Adrenal gland (tissue), 12 donors: Measurements from ENCODE around the gene TANK. TPM values are rescaled to one million over a fixed set of nuclear protein-coding genes. Genes with fewer than 3 reads are reported as not detected.
"Not testable (repeated sequence)": the region's sequence is repeated elsewhere in the genome, so short reads cannot be mapped to it uniquely, and the experiment has no call there.

Experiments used
- DNase-seq, 7 donors: peaks; one replicate each; pipeline ENCODE4 v3.0.0-alpha.2; 2019 to 2020
- H3K27ac ChIP-seq, 5 donors: fragments of 200-600 bp; sonication (generic) in 4 of 5; 1 replicate in 3 of 5; 2 replicates in 2 of 5; pipeline versions ENCODE4 v1.5.1 to v1.8.0; 2016 to 2020; ENCODE audit warnings: mild to moderate bottlenecking in 1 of 5
- H3K27me3 ChIP-seq: fragments of 200-600 bp; 2 replicates; pipeline ENCODE4 v1.8.0; 2021
- H3K36me3 ChIP-seq, 2 donors: fragments of 200-600 bp; replicated peaks in 1 of 2; 1 replicate in 1 of 2; 2 replicates in 1 of 2; pipeline versions ENCODE4 v1.5.1 to v1.8.0; 2018 to 2022
- H3K4me1 ChIP-seq, 2 donors: fragments of 200-600 bp; replicated peaks in 1 of 2; 1 replicate in 1 of 2; 2 replicates in 1 of 2; pipeline versions ENCODE4 v1.5.1 to v1.8.0; 2018 to 2021
- H3K4me3 ChIP-seq, 4 donors: fragments of 200-600 bp; sonication (generic) in 3 of 4; one replicate each; pipeline ENCODE4 v1.5.1; 2016 to 2018
- H3K9me3 ChIP-seq, 3 donors: fragments of 200-600 bp; sonication (generic) in 1 of 3; replicated peaks in 1 of 3; 1 replicate in 2 of 3; 2 replicates in 1 of 3; pipeline versions ENCODE4 v1.5.1 to v1.8.0; 2016 to 2021
- CTCF ChIP-seq, 6 experiments: fragments of 450-650 bp in 4 of 6; fragments of 200-600 bp in 2 of 6; sonication (generic) in 1 of 6; IDR thresholded peaks; 1 replicate in 5 of 6; 2 replicates in 1 of 6; pipeline versions ENCODE4 v1.5.1 to v1.8.0; 2016 to 2021; ENCODE audit warnings: antibody characterized with exemption in 6 of 6, mild to moderate bottlenecking in 2 of 6, moderate library complexity in 1 of 6
- POLR2A ChIP-seq, 2 donors: fragments of 450-650 bp; IDR thresholded peaks; one replicate each; pipeline ENCODE4 v1.6.1; 2017; ENCODE audit warnings: antibody characterized with exemption in 2 of 2, mild to moderate bottlenecking in 2 of 2, moderate library complexity in 1 of 2
- WGBS, 4 donors: extraction: QIAGEN DNeasy Blood & Tissue Kit in 2 of 4; methylation state at CpG; one replicate each; pipeline versions ENCODE4 v1.1.5 to v1.1.7; 2013 to 2017; 5-methylcytosine and 5-hydroxymethylcytosine counted together
- intact Hi-C, 2 donors: fragments of 100-400 bp; cut with DNase I; formaldehyde crosslinking; loops; one replicate each; pipeline versions ENCODE4 v1.14.1 to v1.15.0; 2022 to 2023
- polyA plus RNA-seq, 3 donors: library from polyadenylated mRNA; stranded (reverse); fragments of 200-250 nt in 2 of 3; fragments of 350-450 nt in 1 of 3; fragmentation: Illumina TruSeq in 1 of 3; extraction: RNeasy Lipid Tissue Mini Kit (QIAGEN cat#74804) in 1 of 3; gene quantifications; one replicate each; pipeline ENCODE4 v1.2.3, GENCODE V29; 2013 to 2014
- total RNA-seq, 9 donors: library from RNA; depleted of rRNA in 4 of 9; stranded (reverse); fragments of >200 nt in 4 of 9; fragments of 120-200 nt in 1 of 9; fragmentation: NEBNext Ultra II Directional in 1 of 9; extraction: Animal tissue kit (Norgen Biotek cat#: 25700) in 1 of 9; gene quantifications; one replicate each; pipeline versions ENCODE4 v1.1.0 to v1.2.4, GENCODE V29; 2013 to 2023
- donor health status: healthy with polysubstance abuse.
- donor health status: Bipolar disorder and iron deficiency.
- donor health status: DM: yes; HTN: yes; CAD: no.
- donor health status: DM: no; HTN: no; CAD: no.
- donor health status: DM: no; HTN: no; CAD: no.
- donor health status: DM: yes; HTN: yes; CAD: no.

Gene TANK
- total and polyA plus RNA-seq, 12 donors: 23.7 to 90.9 (median 55.0) TPM

GRCh38 chr2:161190050-161190449 is 29.8 kb downstream of the TANK start:
- intact Hi-C loops: no loop called here
- no peak for DNase-seq
- TF ChIP-seq POLR2A (IDR thresholded peaks at IDR 0.05): no peak
- no peak for TF ChIP-seq CTCF (IDR thresholded peaks at IDR 0.05)
- H3K27ac ChIP-seq: no peak overlapping the region
- H3K27me3 ChIP-seq: no peaks in the 10 kb centered on the region
- no peaks in the 10 kb centered on the region for H3K9me3 ChIP-seq
- no peak overlapping the region for H3K4me3 ChIP-seq
- H3K36me3 ChIP-seq: no peaks in the 10 kb centered on the region
- no peaks in the 10 kb centered on the region for H3K4me1 ChIP-seq

GRCh38 chr2:161195602-161196001 is 35.4 kb downstream of the TANK start:
- H3K27ac ChIP-seq, H3K36me3 ChIP-seq, DNase-seq, H3K4me3 ChIP-seq, H3K9me3 ChIP-seq, intact Hi-C loops, H3K27me3 ChIP-seq: not testable (repeated sequence)
- peaks cover 0 to 11% of the 10 kb centered on the region in 2 donors for H3K4me1 ChIP-seq
- WGBS, 4 donors: 95 to 100% (median 98%) methylated on average over 4 of the region's 4 CpGs

- no peak for DNase-seq
- Histone ChIP-seq H3K27me3 (no peaks in the 10 kb centered on the region), H3K36me3 (peaks cover 0 to 16% of the 10 kb centered on the region in 2 donors), H3K4me3 (no peak overlapping the region), H3K9me3 (no peaks in the 10 kb centered on the region), H3K4me1 (peaks cover 0 to 11% of the 10 kb centered on the region in 2 donors), H3K27ac (no peak overlapping the region)
- whole genome bisulfite sequencing, 4 donors: 72 to 76% (median 74%) methylated on average over 4 of the region's 4 CpGs
- TF ChIP-seq CTCF (IDR thresholded peaks at IDR 0.05) (no peak), POLR2A (IDR thresholded peaks at IDR 0.05) (no peak)
- intact Hi-C loops: no loop called here
These were observed 39.9 kb downstream of the TANK start for GRCh38 chr2:161199912-161200701.

- Histone ChIP-seq H3K4me1 (peaks cover 0 to 12% of the 10 kb centered on the region in 2 donors), H3K36me3 (peaks cover 0 to 17% of the 10 kb centered on the region in 2 donors), H3K4me3 (no peak overlapping the region), H3K9me3 (no peaks in the 10 kb centered on the region), H3K27me3 (no peaks in the 10 kb centered on the region), H3K27ac (no peak overlapping the region)
- no peak for DNase-seq
- intact Hi-C loops: no loop called here
- TF ChIP-seq POLR2A (IDR thresholded peaks at IDR 0.05): no peak
- TF ChIP-seq CTCF (IDR thresholded peaks at IDR 0.05): no peak
- WGBS, 4 donors: 84 to 93% (median 89%) methylated on average over 3 of the region's 3 CpGs
These were observed 44.6 kb downstream of the TANK start for GRCh38 chr2:161204846-161205245.
